ENCODE measurements around the gene UBE2V1. TPM values are rescaled to one million over a fixed set of nuclear protein-coding genes. Genes with fewer than 3 reads are reported as not detected.
A peak's percentile ranks its signal among the peaks of the same experiment; 100 is the strongest.

The UBE2V1 gene
- total and polyA plus RNA-seq, 2 of the 13 experiments (the other 11 are each of a cell fraction or from before 2014, with no cell fraction given) = 81.3 to 132 TPM

DNA sequence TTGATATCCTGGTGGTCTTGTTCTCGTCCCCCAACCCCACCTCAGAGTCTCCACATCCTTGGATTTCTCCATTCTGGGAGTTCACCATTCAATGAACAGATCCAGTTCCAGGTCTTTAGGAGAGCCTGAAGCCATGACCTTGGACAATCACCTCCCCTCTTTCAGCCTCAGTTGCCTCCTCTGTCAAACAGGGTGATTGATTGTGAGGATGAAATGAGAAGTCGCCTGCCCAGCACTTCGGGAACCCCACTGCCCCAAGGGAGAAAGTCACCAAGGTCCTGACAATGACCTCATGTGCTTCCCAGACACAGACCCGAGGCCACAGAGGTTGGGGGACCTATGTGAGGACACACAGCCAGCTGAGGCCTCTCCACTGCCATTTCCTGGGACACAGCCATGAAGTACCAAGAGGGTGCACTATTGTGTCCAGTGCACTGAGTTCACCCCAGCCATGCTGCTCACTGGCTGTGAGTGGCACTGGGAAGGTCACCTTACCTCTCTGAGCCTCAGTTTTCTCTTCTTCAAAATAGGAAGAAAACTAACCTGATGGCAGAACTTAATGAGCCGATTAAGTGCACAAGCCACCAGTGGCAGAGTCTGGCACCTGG, 68.5 kb downstream of the UBE2V1 start (continued):
- no peak for TF ChIP-seq BRF2 (CRISPR knock-in tag; IDR thresholded peaks at IDR 0.05)
- 0 out of 2 replicates have a peak, but pooled peaks have one; percentile 37 for TF ChIP-seq KLF11 (CRISPR knock-in tag; IDR thresholded peaks at IDR 0.05)
- no peak for TF ChIP-seq SOX6 (IDR thresholded peaks at IDR 0.05)
- TF ChIP-seq SOX6 (CRISPR knock-in tag; IDR thresholded peaks at IDR 0.05) = no peak

- H3K79me2 ChIP-seq (ENCODE audit: insufficient read depth, low read length) = no peaks in the 10 kb centered on the region
- BruUV-seq (replicated peaks) = no TSS peak
- ChIA-PET CTCF (ENCODE audit: low intra/inter-chr PET ratio, low total read pairs) (no interaction called here), POLR2A (interaction anchor here (0.7 kb wide), 1 partner anchor 32 kb away, joined by 3 read pairs; no protein-coding TSS in a partner anchor)
- no peaks in the 10 kb centered on the region for H3K36me3 ChIP-seq (replicated peaks in 1 of 2; ENCODE audit: control insufficient read depth in 1 of 2, insufficient read depth in 2 of 2, low read length in 2 of 2)
- H3K4me2 ChIP-seq (ENCODE audit: low read depth, low read length) = peak overlapping the region; percentile 60
- H3K27ac ChIP-seq (ENCODE audit: extremely low read length, insufficient read depth, low read length) = no peak overlapping the region
- DNase-seq (ENCODE audit: low spot score) = no peak
- no peak overlapping the region for H3K9ac ChIP-seq (ENCODE audit: insufficient read depth, low read depth, low read length)
- H2AFZ ChIP-seq (ENCODE audit: low read length) = no peak overlapping the region
- H3K4me1 ChIP-seq (ENCODE audit: insufficient read depth, low read length) = peaks cover 62% of the 10 kb centered on the region
- no peaks in the 10 kb centered on the region for H4K20me1 ChIP-seq (ENCODE audit: insufficient read depth, low read length)
- peaks cover 2 to 16% of the 10 kb centered on the region in 2 experiments; a peak in 2 of 5 replicates for H3K27me3 ChIP-seq (ENCODE audit: control insufficient read depth in 1 of 2, insufficient read depth in 2 of 2, low read length in 2 of 2)
- intact Hi-C loops (cut with micrococcal nuclease; ENCODE audit: unreplicated experiment) = no loop called here
- peak; percentile 24 for ATAC-seq
- whole genome bisulfite sequencing (ENCODE audit: low lambda C conversion rate) = 58% methylated on average over 20 of the region's 22 CpGs
- no peak for FAIRE-seq
- no peaks in the 10 kb centered on the region for H3K9me3 ChIP-seq (ENCODE audit: low read length)
- H3K4me3 ChIP-seq (replicated peaks in 1 of 3; ENCODE audit: insufficient read depth in 1 of 3, low read depth in 2 of 3, low read length in 3 of 3) = peak overlapping the region in 1 of 3 experiments; percentile 39; a peak in 2 of 6 replicates
- in situ Hi-C loops (cut with HindIII; ENCODE audit: extremely low pct_ligation_motif_present, low pct_unique_long_range_greater_than_20kb) = no loop called here
- TF ChIP-seq ZNF329 (CRISPR knock-in tag; IDR thresholded peaks at IDR 0.05; ENCODE audit: low read depth) (no peak), ZNF691 (CRISPR knock-in tag; IDR thresholded peaks at IDR 0.05; ENCODE audit: borderline replicate concordance, low read depth) (peak; percentile 99), ZFY (CRISPR knock-in tag; IDR thresholded peaks at IDR 0.05) (no peak), GATAD1 (CRISPR knock-in tag; IDR thresholded peaks at IDR 0.05) (0 out of 2 replicates have a peak, but pooled peaks have one; percentile 4), ZNF337 (CRISPR knock-in tag; IDR thresholded peaks at IDR 0.05; ENCODE audit: borderline replicate concordance, low read depth) (no peak), POGZ (CRISPR knock-in tag; IDR thresholded peaks at IDR 0.05) (no peak)
- TF ChIP-seq, protein P1, sequence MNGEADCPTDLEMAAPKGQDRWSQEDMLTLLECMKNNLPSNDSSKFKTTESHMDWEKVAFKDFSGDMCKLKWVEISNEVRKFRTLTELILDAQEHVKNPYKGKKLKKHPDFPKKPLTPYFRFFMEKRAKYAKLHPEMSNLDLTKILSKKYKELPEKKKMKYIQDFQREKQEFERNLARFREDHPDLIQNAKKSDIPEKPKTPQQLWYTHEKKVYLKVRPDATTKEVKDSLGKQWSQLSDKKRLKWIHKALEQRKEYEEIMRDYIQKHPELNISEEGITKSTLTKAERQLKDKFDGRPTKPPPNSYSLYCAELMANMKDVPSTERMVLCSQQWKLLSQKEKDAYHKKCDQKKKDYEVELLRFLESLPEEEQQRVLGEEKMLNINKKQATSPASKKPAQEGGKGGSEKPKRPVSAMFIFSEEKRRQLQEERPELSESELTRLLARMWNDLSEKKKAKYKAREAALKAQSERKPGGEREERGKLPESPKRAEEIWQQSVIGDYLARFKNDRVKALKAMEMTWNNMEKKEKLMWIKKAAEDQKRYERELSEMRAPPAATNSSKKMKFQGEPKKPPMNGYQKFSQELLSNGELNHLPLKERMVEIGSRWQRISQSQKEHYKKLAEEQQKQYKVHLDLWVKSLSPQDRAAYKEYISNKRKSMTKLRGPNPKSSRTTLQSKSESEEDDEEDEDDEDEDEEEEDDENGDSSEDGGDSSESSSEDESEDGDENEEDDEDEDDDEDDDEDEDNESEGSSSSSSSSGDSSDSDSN (CRISPR knock-in tag; IDR thresholded peaks at IDR 0.05) = peak; percentile 56
- TF ChIP-seq, protein P2, sequence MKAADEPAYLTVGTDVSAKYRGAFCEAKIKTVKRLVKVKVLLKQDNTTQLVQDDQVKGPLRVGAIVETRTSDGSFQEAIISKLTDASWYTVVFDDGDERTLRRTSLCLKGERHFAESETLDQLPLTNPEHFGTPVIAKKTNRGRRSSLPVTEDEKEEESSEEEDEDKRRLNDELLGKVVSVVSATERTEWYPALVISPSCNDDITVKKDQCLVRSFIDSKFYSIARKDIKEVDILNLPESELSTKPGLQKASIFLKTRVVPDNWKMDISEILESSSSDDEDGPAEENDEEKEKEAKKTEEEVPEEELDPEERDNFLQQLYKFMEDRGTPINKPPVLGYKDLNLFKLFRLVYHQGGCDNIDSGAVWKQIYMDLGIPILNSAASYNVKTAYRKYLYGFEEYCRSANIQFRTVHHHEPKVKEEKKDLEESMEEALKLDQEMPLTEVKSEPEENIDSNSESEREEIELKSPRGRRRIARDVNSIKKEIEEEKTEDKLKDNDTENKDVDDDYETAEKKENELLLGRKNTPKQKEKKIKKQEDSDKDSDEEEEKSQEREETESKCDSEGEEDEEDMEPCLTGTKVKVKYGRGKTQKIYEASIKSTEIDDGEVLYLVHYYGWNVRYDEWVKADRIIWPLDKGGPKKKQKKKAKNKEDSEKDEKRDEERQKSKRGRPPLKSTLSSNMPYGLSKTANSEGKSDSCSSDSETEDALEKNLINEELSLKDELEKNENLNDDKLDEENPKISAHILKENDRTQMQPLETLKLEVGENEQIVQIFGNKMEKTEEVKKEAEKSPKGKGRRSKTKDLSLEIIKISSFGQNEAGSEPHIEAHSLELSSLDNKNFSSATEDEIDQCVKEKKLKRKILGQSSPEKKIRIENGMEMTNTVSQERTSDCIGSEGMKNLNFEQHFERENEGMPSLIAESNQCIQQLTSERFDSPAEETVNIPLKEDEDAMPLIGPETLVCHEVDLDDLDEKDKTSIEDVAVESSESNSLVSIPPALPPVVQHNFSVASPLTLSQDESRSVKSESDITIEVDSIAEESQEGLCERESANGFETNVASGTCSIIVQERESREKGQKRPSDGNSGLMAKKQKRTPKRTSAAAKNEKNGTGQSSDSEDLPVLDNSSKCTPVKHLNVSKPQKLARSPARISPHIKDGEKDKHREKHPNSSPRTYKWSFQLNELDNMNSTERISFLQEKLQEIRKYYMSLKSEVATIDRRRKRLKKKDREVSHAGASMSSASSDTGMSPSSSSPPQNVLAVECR (CRISPR knock-in tag; IDR thresholded peaks at IDR 0.05; ENCODE audit: borderline replicate concordance) = peak; percentile 40; the same call in 1 of the 2 replicates
Observed at GRCh38 chr20:50043573-50044352, 69.2 kb downstream of the UBE2V1 start.
